Measurements from ENCODE around the gene NFKBIE.
A peak's percentile ranks its signal among the peaks of the same experiment; 100 is the strongest.

DNA sequence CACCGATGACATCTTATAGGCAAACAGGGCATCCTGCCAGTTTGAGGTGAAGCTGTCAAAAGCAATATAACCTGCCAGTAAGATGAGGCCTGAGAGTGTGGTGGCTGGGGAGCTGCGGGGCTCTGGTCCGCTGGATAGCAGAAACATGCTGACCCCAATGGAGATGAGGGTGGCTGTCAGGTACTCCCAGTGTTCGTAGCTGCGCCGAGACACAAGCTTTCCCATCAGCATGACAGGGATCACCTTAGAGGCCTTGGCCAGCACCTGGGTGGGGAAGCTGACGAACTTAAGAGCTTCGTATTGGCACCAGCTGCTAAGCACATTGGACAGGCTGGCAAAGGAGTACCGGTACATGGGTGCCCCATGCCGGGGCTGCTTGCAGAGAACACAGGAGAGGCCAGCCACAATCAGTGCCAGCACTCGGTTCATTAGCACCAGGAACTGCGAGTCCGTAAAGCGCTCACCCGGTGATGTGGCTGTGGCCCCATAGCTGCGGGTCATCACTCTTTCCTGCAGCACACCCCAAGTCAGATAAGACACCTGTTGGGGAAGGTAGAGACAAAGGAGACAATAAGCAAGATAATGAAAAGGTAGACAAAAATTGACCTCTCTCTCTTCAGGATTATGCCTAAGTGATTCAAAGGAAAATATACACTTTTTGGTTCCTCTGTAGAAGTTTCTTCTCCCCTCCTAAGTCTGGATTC is 10.1 kb downstream of the NFKBIE start:
- TF ChIP-seq POLR2A (IDR thresholded peaks at IDR 0.05; ENCODE audit: low read depth, low read length) (peak; percentile 71), TAF1 (IDR thresholded peaks at IDR 0.05; ENCODE audit: borderline replicate concordance, low read depth, low read length) (no peak), POLR2AphosphoS5 (IDR thresholded peaks at IDR 0.05; ENCODE audit: low read depth, low read length) (peak; percentile 84)

Data from GM12892 (cell line).